NCI-H2107 (cell line): ENCODE results near the gene GZMM.
"Not testable (repeated sequence)": the region's sequence is repeated elsewhere in the genome, so short reads cannot be mapped to it uniquely, and the experiment has no call there.

Source experiments
- DNase-seq: peaks from one replicate; lab custom pipeline; 2025; lab: John Stamatoyannopoulos, UW

The GZMM gene

GRCh38 chr19:583198-583967, 39.5 kb downstream of the GZMM start:
- DNase-seq: no peak

GRCh38 chr19:583968-584239, 40.1 kb downstream of the GZMM start:
- no peak for DNase-seq

GRCh38 chr19:584240-585001, 40.6 kb downstream of the GZMM start:
- DNase-seq: no peak

GRCh38 chr19:585146-585545, 41.3 kb downstream of the GZMM start:
- DNase-seq: not testable (repeated sequence)

- DNase-seq: no peak
Measured at GRCh38 chr19:585551-586110, 41.8 kb downstream of the GZMM start.

GRCh38 chr19:588093-588740, 44.4 kb downstream of the GZMM start:
- peak; percentile 83 for DNase-seq

- DNase-seq: no peak
Measured at GRCh38 chr19:588741-589692, 45.2 kb downstream of the GZMM start.

GRCh38 chr19:589693-590395, 46.0 kb downstream of the GZMM start, which contains the start of gene HCN2:
HCN2 (plus strand) TSS chr19:589881; CDS start chr19:589946, 65 bp downstream.
- no peak for DNase-seq

- DNase-seq: no peak
Measured at GRCh38 chr19:590396-590745, 46.5 kb downstream of the GZMM start.

GRCh38 chr19:590750-591098, 46.9 kb downstream of the GZMM start:
- DNase-seq: no peak

GRCh38 chr19:591099-591958, 47.5 kb downstream of the GZMM start:
- no peak for DNase-seq

- DNase-seq: no peak
Measured at GRCh38 chr19:592101-592500, 48.2 kb downstream of the GZMM start.

GRCh38 chr19:593055-593454, 49.2 kb downstream of the GZMM start:
- DNase-seq: no peak

GRCh38 chr19:593505-593904, 49.7 kb downstream of the GZMM start:
- no peak for DNase-seq

- DNase-seq: no peak
Measured at GRCh38 chr19:594265-594870, 50.5 kb downstream of the GZMM start.

- no peak for DNase-seq
Measured at GRCh38 chr19:595326-596262, 51.7 kb downstream of the GZMM start.

- DNase-seq: no peak
Measured at GRCh38 chr19:596263-596655, 52.4 kb downstream of the GZMM start.

GRCh38 chr19:597406-598315, 53.8 kb downstream of the GZMM start:
- DNase-seq: no peak
